ENCODE results near the gene RYR1.
"Not testable (repeated sequence)": the region's sequence is repeated elsewhere in the genome, so short reads cannot be mapped to it uniquely, and the experiment has no call there.

Gene RYR1

GRCh38 chr19:38486731-38487336, 53.3 kb downstream of the RYR1 start:
- H3K36me3 ChIP-seq, result no peaks in the 10 kb centered on the region
- H3K27me3 ChIP-seq, result peaks cover 29% of the 10 kb centered on the region
- H3K9me3 ChIP-seq, result no peaks in the 10 kb centered on the region
- no peak overlapping the region for H3K4me3 ChIP-seq (ENCODE audit: low read depth, low read length)
- no peak for DNase-seq
- no peaks in the 10 kb centered on the region for H3K4me1 ChIP-seq
- TF ChIP-seq CTCF (IDR thresholded peaks at IDR 0.05; ENCODE audit: low read depth, low read length), result no peak

DNA sequence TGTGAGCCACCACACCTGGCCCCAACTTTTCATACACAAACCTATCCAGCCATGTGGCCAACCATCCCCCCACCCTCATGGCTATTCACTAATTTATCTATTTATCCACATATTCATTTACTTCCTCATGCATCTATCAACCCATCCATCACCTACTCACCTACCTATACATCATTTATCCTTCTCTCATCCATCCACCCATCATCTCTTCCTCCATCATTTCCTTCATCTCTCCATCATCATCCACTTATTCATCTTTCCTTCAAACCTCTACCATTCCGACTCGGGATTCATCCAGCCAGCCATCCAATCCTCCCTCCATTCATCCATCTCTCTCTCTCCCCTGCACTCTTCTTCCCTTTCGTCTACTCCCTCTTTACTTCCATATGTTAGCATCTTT, 54.6 kb downstream of the RYR1 start:
- Histone ChIP-seq H3K36me3 (no peaks in the 10 kb centered on the region), H3K4me3 (ENCODE audit: low read depth, low read length) (no peak overlapping the region), H3K27me3 (peaks cover 23% of the 10 kb centered on the region), H3K4me1 (no peaks in the 10 kb centered on the region), H3K9me3 (no peaks in the 10 kb centered on the region)
- TF ChIP-seq CTCF (IDR thresholded peaks at IDR 0.05; ENCODE audit: low read depth, low read length), result no peak
- DNase-seq, result no peak

- DNase-seq, result no peak
- H3K27me3 ChIP-seq, result peaks cover 18% of the 10 kb centered on the region
- no peaks in the 10 kb centered on the region for H3K4me1 ChIP-seq
- no peak overlapping the region for H3K4me3 ChIP-seq (ENCODE audit: low read depth, low read length)
- TF ChIP-seq CTCF (IDR thresholded peaks at IDR 0.05; ENCODE audit: low read depth, low read length), result no peak
- H3K36me3 ChIP-seq, result no peaks in the 10 kb centered on the region
- H3K9me3 ChIP-seq, result no peaks in the 10 kb centered on the region
Observed at GRCh38 chr19:38488776-38489481, 55.4 kb downstream of the RYR1 start.

GRCh38 chr19:38490861-38491260, 57.4 kb downstream of the RYR1 start:
- TF ChIP-seq CTCF (IDR thresholded peaks at IDR 0.05; ENCODE audit: low read depth, low read length), result no peak
- Histone ChIP-seq H3K36me3 (no peaks in the 10 kb centered on the region), H3K4me1 (no peaks in the 10 kb centered on the region), H3K4me3 (ENCODE audit: low read depth, low read length) (no peak overlapping the region), H3K9me3 (no peaks in the 10 kb centered on the region), H3K27me3 (peaks cover 6% of the 10 kb centered on the region)
- DNase-seq, result no peak

GRCh38 chr19:38492181-38492813, 58.8 kb downstream of the RYR1 start:
- DNase-seq, result no peak
- no peak for TF ChIP-seq CTCF (IDR thresholded peaks at IDR 0.05; ENCODE audit: low read depth, low read length)
- no peaks in the 10 kb centered on the region for H3K36me3 ChIP-seq
- no peaks in the 10 kb centered on the region for H3K4me1 ChIP-seq
- H3K4me3 ChIP-seq (ENCODE audit: low read depth, low read length), result no peak overlapping the region
- no peaks in the 10 kb centered on the region for H3K9me3 ChIP-seq
- H3K27me3 ChIP-seq, result peaks cover 5% of the 10 kb centered on the region

- no peaks in the 10 kb centered on the region for H3K9me3 ChIP-seq
- no peak for TF ChIP-seq CTCF (IDR thresholded peaks at IDR 0.05; ENCODE audit: low read depth, low read length)
- no peaks in the 10 kb centered on the region for H3K36me3 ChIP-seq
- H3K4me3 ChIP-seq (ENCODE audit: low read depth, low read length), result no peak overlapping the region
- H3K27me3 ChIP-seq, result peaks cover 4% of the 10 kb centered on the region
- no peaks in the 10 kb centered on the region for H3K4me1 ChIP-seq
- DNase-seq, result no peak
Observed at GRCh38 chr19:38494379-38494778, 60.9 kb downstream of the RYR1 start.

- not testable (repeated sequence) for H3K27me3 ChIP-seq; H3K36me3 ChIP-seq; H3K4me1 ChIP-seq; H3K4me3 ChIP-seq (ENCODE audit: low read depth, low read length); H3K9me3 ChIP-seq; DNase-seq
Observed at GRCh38 chr19:38495375-38495774, 61.9 kb downstream of the RYR1 start.
